Activated CD8-positive, alpha-beta memory T cell treated with anti-CD3 and anti-CD28 coated beads for 1 hour (primary cell): ENCODE measurements around the gene CNNM4.

Experiments
- DNase-seq, 2 donors: peaks; one replicate each; pipeline ENCODE4 v3.0.0-alpha.2; 2020; ENCODE audit warnings: low read depth in 1 of 2; ENCODE audit errors: extremely low read depth in 1 of 2

Gene CNNM4

DNA sequence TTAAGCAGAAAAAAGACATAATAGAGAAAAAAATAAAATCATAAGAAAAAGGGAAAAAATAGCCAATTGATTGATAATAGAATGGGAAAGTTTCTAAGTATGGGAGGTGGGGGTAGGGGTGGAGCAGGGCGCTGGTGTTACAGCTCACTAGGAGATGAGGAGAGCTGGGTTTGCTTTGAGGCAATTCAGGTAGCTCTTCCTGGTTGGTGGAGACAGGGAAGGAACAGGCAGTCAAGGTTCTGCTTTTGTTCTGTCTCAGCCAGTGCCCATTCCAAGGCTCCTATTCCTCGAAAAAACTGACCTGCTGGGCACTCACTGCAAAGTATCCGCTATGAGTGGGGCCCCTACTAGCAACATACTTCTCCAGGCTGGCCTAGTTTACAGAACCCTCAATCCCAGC lies 1.7 kb upstream of the CNNM4 start:
- DNase-seq = no peak

DNA sequence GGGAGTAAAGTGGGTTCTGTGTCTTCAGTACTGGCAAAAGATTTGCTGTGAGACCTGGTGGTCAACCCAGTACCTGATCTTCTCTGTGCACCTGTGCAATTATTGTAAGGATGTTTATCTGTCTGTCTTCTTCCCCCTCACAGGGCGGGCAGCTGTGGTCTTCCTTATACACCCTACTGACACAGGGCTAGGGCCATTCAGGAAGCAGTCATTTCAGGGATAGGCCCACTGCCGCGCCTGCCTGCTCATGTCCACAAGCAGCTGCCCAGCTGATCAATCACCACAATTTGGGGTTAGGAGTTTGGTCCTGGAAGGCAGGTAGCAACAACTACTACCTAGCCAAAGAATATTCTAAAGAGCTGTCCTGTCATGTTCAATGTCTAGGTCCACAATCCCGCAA lies 1.2 kb upstream of the CNNM4 start:
- DNase-seq = no peak

DNA sequence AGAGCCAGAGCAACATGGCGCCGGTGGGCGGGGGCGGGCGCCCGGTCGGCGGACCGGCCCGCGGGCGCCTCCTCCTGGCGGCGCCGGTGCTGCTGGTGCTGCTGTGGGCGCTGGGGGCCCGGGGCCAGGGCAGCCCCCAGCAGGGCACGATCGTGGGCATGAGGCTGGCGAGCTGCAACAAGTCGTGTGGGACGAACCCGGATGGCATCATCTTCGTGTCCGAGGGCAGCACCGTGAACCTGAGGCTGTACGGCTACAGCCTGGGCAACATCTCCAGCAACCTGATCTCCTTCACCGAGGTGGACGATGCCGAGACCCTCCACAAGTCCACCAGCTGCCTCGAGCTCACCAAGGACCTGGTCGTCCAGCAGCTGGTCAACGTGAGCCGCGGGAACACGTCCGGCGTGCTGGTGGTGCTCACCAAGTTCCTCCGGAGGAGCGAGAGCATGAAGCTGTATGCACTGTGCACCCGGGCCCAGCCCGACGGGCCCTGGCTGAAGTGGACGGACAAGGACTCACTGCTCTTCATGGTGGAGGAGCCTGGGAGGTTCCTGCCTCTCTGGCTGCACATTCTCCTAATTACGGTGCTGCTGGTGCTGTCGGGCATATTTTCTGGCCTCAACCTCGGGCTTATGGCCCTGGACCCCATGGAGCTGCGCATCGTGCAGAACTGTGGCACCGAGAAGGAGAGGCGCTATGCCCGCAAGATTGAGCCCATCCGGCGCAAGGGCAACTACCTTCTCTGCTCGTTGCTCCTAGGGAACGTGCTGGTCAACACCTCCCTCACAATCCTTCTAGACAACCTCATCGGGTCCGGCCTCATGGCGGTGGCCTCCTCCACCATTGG lies 507 bp downstream of the CNNM4 start:
- DNase-seq = peak in 1 of 2 donors; percentile 56

DNA sequence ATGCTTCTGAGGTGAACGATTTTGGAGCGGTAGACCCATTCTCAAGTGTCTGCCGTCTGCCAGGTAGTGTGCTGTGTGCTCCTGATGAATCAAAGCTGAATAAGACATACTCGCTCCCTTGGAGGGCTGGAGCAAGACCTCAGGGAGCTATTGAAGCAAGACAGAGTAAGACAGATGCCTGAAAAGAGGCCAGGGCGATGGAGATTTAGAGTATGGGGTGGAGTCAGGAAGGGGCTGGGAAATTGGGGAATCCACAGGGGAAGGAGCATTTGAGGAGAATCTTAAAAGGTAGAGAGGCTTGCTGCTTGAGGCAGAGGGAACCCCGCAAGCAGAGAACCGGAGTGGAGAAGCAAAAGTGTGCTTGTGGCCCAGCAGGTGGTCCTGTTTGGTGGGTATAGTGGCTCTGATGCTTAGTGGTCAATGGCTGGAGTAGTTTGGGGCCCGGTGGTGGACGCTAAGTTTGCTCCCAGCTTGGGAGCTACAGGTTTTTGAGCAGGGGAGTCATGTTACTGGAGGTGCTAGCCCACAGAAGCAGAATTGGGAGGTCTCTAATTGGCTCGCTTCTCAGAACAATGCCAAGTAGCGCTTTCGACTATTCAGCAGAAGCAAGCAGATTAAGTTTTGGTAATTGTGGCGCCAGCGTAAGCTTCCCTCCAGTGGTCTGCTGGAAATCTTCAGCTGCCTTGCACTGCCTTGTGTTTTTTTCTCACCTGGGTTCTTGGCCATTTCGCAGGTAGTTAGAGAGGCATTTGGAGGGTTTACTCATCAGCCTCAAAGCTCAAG lies 2.0 kb downstream of the CNNM4 start:
- DNase-seq = no peak

DNA sequence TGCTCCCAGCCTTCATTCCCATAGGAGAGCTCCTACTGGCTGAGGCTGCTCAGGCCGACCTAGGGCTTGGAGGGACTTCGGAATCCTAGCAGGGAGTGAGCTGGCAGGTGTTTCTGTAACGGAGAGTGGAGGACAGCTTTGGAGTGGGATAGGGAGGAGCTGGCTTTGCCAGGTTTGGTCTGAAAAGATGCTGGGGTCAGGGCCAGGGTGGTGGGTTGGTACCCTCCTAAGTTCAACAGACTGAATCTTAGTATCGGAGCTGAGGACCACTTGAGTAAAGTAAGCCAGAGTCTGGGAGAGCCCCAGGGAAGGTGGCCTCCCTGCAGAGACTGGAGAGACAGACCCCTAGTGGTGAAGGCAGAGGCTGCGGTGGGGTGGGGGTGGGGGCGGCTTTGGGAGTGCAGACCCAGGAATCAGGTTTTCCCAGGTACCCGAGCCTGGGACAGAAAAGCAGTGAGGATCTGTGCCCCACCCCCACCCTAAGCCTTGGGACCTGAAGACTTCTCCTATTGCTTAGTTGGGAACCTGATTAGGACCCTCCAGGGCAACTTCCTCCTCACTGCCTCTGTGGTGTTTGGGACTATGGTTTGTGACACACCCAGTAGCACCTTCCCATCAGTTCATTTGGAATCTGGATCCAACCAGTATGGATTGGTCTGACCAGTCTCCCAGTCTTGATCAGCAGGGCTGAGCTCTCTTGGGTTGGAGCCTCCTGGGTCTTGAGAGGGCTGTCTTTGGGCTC lies 3.0 kb downstream of the CNNM4 start:
- DNase-seq = no peak

DNA sequence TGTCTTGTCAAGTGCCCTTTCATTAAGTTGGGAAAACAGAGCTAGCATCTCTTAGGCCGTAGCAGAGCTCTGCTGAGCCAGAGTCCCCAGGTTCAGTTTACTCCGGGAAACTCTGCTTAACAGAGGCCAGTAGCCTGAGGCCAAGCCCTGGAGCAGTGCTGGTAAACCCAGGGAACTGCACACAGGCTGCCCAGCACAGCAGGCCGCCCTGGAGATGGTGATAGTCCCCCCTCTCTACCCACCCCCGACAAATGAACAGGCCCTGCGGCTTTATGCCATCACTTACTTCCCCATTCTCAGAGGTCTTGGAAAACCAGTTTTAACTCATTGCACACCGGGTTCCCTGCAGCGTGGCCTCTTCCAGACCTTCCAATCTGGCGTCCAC lies 3.5 kb downstream of the CNNM4 start:
- DNase-seq = no peak

DNA sequence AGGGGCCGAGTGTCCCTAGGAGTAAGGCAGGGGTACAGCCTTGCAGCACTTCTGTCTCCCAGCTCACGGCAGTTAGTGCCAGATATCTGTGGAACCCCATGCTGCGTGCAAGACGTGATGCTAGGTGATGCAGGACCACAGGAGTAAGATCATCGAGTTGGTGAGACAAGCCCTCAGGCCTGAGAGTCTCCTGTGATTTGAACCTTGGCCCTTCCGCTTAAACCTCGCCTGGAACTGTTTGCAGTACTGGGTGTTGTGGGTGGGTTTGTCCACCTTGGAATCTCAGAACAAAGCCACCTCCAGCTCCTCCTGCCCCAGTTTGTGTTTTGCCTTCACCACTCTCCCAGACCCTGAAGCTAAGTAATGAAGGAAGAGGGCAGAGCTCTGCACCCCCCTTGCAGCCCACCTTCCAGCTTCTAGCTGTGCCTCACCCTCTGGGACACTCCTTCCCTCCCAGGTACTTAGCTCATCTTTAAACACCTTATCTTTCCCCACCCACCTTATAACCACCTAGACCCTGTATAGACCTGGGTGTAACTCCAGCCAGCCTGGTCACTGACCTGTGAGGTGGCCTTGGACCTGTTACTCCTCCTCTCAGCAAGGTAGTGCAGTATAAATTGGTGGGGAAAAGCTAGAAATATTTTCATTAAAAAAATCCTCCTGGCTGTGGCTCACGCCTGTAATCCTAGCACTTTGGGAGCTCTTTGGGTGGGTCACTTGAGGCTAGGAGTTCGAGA lies 6.6 kb downstream of the CNNM4 start:
- DNase-seq = no peak

DNA sequence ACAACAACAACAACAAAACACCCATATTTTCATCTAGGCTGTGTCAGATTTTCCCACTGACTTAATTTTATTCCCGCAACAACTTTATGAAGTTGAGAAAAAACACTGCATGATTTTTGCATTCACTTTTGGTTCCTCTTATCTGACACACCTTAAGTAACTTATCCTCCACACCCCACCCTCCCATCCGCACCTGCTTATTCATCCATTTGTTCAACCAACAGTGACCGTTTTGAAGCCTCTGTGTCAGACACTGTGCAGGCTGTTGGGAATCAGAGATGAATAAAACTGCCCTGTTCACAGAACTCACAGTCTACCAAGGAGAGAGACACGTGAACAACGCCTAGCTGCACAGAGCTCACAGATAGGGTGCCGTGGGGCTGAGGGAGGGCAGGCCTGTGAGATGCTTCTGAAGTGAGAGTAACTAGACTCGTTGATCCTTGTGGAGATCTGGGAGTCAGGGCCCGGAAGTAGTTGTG lies 7.4 kb downstream of the CNNM4 start:
- DNase-seq = no peak

DNA sequence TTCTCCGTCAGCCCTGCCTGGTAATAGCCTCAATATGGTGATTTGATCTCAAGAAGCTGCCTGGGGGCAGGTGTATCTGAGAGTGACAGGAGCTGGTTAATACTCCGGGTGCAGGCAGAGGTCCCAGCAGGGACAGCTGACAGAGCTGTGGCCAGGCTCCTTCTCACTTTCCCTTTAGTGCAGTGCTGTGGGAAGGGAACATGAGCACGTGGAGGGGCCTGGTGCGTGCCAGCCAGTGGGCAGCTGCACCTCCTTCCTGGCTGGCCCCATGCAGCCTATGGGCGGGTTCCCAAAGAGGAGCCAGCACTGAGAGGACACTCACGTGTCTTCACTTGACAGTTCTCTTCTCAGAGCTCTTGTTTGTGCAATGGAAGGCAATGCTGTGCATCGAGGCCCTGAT lies 9.1 kb downstream of the CNNM4 start:
- DNase-seq = no peak

DNA sequence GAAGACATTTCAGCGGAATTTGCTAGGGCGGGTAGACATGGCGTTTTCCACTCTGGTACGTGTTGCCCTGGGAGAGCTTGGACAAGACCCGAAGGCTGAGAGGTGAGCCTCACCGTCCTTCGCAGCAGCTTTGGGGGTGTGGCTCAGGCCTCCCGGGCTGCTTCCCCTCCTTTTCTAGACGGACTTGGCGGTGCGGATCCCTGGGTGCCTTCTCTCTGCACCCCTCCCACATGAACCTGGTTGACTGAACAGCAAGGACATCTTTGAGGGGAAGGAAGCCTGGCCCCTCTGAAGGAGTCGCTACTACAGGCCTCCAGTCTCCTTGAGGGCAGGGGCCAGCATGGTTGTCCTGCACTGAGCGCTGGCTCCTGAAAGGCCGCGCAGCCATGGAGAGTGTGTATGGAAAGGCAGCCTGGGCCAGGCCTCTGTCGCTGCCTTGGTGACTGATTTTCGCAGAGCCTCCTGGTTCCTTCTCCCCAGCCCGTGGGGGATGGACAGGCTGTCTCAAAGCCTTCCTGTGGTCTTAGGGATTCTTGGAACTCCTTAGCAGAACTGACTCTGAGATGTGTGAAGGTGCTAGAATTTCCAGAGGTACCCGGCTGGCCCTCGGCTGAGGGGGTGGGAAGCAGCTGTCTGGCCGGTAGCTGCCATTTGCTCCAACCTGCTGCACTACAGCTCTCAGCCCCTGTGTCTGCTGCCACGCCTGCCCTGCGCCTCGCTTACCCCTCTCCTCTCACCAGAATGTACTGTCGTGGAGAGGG lies 9.9 kb downstream of the CNNM4 start:
- DNase-seq = no peak

DNA sequence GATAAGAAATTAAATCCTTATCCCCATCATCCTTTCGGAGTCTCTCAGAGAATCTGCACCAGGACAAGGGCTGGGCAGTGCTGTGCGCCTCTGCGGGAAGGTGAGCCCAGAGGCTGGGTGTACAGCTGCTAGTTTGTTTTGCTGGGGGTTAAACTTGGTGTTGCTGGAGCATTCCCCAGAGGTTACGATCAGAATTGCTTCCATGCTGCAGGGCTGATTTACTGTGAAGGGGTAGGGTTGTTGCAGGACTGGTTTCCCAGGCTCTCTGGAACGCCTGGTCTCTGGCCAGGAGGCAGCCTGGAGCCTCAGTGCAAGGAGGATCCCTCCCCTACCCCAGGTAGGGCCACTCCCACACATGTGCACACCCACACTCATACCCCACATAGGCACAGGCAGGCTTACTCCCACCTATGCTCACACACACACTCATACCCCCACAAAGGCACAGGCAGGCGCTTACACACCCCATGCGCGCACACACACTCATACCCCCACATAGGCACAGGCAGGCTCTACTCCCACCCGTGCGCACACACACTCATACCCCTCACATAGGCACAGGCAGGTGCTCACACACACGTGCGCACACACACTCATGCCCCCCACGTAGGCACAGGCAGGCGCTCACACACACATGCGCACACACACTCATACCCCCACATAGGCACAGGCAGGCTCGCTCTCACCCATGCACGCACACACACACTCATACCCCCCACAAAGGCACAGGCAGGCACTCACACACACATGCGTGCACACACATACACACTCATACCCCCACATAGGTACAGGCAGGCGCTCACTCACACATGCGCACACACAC lies 11.3 kb downstream of the CNNM4 start:
- no peak for DNase-seq

DNA sequence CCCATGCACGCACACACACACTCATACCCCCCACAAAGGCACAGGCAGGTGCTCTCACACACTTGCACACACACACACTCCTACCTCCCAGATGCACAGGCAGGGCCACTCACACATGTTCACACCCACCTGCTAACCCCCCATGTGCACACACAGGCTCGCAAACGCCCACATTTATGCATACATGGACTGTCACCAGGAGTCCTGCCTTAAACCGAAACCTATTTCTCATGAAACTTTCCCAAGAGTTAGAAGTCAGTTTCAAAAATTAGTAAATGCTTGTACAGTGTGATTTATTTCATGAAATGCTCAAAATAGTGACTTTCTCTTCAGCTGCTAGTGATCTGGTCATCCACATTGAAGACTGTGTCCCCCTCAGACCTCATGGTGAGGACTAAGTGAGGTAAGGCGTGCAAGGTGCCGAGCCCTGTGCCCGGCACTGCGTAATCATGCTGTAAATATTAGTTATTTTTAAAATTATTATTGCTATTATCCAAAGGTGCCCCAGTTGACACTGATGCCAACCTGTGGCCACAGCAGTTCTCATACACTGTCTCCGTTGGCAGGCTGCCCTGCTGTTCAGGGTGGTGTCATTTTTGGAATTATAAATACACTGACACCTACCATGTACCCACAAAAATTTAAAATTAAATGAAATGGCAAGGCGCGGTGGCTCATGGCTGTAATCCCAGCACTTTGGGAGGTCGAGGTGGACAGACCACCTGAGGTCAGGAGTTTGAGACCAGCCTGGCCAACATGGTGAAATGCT lies 12.4 kb downstream of the CNNM4 start:
- DNase-seq = no peak

DNA sequence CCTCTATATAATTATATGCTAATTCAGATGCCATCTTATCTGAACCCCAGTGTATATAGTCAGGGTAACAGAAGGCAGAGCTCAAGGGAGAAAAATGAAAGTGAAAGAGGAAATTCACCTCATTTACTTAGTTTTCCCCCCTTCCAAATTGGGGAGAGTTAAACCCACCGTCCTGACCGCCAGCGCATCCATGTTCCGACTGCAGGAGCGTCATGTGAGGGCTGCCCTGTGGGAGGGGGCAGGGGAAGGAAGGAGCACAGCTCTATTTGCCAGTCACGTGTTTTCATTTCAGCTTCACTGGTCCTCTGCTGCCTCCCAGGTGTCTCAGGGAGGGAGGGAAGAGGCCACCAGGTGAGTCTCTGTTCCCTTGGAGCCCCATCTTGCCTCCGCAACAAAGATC lies 13.2 kb downstream of the CNNM4 start:
- peak in 1 of 2 donors; percentile 9 for DNase-seq

DNA sequence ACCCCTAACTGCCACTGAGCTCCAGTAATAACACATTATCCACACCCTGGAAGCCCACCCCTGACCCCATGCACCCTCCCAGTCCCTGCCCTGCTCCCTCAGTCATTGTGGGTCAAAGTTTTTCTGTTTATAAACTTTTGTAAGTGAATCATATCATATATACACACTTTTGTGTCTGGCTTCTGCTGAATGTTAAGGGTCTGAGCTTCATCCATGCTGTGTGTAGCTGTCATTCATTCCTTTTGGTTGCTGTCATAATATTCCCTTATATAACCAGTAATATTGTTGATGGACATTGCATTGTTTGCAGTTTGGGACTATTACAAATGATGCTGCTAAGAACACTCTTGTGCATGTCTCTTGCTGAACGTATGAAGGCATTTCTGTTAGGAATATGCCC lies 14.5 kb downstream of the CNNM4 start:
- DNase-seq = no peak

DNA sequence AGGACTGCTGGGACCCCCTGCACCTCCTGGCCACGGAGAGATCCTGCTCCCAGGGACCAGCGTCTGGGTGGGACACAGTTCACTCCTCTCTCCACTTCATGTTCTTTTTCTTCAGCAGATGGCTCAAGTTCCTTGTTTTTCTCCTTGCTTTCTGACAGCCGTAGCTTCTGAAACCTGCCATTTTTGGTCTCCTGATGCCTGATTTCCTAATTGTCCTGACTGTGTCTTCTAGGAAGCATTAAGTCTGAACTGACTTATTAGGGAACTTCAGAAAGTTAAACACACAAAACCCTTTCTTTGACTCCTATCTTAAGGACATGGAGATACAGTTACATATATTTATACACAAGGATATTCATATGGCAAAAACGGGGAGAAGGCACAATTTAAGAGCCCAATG lies 22.7 kb downstream of the CNNM4 start:
- no peak for DNase-seq

DNA sequence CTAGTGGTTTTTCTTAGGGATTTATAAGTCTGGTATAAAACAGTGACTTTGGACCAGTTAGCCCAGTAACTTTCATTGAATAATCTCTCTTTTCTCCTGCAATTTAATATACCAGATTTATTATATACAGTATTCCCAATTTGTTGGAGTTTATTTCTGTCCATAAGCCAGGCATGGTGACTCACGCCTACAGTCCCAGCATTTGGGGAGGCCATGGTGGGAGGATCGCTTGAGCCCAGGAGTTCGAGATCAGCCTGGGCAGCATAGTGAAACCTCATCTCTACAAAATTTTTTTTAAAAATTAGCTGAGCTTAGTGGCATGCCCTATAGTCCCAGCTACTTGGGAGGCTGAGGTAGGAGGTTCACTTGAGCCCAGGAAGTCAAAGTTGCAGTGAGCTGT lies 26.7 kb downstream of the CNNM4 start:
- DNase-seq = no peak

DNA sequence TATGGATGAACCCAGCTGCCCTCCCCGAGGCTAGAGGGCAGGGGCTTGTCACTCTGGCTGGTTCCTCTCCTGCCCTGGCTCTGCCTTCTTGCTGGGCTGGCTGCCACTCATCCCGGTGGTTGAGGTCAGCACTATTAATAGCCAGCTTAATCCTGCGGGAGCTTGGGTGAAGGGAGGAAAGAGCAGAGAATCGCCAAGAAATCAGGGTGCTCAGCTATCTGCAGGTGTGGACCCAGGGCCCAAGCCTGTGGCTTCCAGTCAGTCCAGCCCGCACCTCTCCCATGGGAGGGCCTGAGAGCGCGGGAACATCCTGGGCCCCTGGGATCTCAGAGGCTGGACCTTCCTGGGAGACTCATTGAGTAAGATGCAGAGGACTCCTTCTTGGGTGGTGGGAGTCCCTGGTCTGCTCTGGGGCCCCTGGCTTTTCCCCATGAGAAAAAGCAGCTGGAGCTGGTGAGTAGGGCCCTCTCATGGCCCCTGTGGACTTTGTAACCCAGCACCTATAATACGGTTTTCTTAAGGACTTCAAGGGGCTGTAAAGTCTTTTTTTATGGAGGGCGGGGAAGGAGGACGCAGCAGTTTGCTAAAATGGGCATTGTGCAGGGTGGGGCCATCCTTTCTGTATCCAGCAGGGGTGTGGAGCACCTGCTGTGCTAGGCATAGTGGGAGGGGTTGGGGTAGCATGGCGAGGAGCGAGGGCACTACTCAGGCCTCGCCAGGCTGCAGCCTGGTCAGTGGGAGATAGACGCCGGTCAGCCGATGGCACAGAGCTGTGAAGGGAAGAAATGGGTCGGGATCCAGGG lies 27.9 kb downstream of the CNNM4 start:
- no peak for DNase-seq

DNA sequence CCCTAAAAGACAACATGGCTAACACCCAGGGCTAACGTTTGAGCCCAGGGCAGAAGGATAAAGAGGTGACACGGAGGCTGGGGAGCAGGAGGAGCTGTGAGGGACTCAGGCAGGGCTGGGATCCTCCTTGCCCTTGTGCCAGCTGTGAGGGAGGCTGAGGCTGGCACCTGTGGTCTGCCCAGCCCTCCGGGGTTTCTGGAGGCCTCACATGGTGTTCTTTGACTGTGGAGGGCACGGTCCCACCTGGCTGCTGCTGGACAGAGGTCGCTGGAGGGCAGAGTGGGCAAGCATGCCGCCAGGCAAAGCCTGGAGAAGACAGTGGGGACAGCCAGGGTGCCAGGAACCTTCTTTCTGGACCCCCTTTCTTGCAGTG lies 28.5 kb downstream of the CNNM4 start:
- no peak for DNase-seq
